HG03520 (cell line): ENCODE measurements around the gene SIMC1.

Experiments
- ATAC-seq: cut with Tn5 transposase; IDR thresholded peaks from one replicate; pipeline ENCODE4 v1.9.1; 2021; ENCODE audit warnings: mild to moderate bottlenecking, moderate library complexity; ENCODE audit not compliant: unreplicated experiment

The SIMC1 gene

DNA sequence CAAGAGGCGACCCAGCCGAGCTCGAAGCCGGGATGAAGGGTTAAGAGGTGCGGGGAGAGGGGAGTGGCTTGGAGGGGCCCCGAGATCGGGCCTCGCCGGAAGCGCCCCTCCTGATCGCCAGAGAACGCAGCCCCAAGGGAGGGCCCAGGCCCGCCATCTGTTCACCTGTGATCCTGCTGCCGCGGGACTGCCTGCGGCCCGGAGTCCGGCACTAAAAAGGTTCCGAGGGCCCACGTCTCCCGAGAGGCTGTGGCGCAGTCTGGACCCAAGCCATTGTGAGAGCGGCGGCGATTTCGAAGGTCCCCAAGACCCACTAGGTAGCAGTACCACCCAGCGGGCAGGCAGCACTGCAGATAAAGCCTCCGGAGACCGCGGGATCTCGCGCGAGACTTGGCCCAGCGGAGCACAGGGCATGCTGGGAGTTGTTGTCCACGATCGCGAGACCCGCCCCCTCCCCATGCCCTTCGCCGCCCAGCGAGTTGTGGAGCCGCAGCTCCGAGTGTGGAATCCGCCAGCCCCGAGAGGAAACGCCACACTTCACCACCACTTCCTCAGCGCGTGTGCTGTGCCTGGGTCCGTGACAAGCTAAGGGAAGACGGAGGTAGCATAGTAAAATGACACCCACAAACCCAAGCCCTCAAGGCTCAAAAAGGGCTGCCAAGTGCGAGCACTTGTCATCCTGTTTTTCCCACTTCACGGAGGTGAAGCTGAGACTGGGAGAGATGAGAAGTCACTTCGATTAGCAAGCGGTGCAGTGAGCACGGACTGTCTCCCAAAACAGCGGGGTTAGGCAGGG lies 123.4 kb downstream of the SIMC1 start, which contains the start of gene KIAA1191:
TSS of gene KIAA1191 (minus strand) at position 328 of the 796 bp plus-strand sequence. CDS start 2,256 bp downstream, outside the sequence.
- ATAC-seq, result peak; percentile 83

DNA sequence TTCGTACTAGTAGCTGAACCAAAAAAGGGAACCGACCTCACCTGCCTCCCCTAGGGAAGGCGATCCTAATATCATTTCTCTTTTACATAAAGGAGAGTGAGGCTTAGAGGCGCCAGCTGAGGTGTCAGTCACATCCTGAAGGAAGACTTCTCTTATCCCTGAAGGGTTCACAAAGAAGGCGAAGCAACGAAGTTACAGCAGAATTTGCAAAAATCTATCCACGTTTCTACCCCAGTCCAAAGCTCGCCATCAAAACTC lies 123.9 kb downstream of the SIMC1 start:
- ATAC-seq, result peak; percentile 18

DNA sequence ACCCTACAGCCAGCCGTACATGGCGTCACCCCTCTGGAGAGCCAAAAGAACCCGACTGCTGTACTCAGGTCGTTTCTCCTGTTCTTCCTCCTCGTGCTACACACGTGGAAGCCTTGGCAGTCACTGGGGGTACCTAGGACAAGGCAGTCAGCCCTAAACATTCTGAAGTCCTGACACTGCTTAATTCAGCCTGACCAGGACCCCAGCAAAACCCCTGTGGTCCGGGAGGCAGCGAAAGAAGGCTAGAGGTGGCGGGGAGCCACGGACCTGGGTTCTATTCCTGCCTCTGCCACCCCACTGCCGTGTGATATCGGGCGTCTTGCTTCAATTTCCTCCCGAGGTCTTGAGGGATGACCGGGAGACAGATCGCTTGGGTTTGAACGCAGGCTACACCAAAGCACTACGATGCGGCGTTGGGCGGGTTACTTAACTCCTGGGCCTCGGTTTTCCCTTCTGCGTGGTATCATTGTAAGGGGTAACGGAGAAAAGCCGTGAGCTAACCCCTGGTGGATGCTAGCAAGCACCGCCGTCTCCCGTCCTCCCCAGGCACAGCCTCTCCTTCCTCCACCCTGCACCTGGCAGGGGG lies 126.6 kb downstream of the SIMC1 start:
- no peak for ATAC-seq

DNA sequence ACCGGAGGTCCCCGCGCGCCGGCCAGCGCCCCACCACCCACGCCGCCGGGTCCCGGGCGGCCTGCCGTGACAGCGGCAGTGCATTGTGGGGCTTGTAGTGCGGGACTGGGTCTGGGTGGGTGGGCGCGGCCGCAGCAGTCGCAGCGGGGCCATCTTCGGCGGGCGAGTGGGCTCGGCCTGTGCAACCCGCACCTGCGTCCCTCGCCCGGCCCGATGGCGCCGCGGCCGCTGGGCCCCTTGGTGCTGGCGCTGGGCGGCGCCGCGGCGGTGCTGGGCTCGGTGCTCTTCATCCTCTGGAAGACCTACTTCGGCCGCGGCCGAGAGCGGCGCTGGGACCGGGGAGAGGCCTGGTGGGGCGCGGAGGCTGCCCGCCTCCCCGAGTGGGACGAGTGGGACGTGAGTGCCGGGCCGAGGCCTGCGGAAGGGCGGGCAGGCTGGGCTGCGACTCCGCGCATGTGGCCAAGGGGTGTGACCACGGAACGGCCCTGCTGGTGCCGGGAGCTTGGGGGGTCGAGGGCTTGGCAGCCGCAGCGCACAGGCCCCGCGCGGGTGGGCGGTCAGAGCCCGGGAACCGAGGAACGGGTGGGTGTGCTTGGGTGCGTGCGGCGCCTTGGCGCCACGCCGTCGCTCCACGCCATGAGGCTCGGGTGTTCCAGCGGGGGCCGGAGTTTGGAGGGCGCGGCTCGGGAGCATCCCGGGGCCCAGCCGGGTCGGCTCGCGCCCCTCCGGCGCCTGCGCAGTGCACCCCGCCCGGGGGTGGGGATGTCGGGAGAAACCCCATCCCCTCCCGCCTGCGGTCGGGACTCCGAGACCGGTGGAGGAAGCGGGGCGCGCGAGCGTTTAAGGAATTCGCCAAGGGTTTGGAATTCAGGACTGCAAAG lies 127.4 kb downstream of the SIMC1 start, which contains the start of gene ARL10:
TSS of gene ARL10 (plus strand) at position 137 of the 881 bp plus-strand sequence. CDS start at position 214, 77 bp downstream.
- peak; percentile 31 for ATAC-seq

DNA sequence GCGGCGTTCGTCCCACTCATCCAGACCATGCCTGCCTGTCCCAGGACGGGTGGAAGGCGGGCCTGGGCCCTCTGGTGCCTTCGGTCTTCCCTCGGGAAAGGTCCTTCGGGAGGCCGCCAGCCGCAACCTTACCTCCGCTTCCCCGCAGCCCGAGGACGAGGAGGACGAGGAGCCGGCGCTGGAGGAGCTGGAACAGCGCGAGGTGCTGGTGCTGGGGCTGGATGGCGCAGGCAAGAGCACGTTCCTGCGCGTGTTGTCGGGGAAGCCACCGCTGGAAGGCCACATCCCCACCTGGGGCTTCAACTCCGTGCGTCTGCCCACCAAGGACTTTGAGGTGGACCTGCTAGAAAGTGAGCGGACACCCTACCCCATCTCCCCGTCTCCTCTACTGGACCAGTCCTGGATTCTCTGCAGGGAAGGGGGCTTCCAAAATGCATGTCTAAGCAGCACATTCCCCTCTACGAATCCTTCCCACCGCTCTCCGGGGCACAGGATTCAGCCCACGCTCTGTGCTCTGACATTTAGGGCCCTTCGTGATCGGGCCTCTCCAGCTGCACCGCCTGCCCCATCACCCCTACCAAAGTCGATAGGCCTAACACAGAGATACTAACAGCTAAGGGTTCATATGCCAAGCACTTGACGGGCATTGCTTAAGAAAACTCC lies 128.1 kb downstream of the SIMC1 start:
- no peak for ATAC-seq

DNA sequence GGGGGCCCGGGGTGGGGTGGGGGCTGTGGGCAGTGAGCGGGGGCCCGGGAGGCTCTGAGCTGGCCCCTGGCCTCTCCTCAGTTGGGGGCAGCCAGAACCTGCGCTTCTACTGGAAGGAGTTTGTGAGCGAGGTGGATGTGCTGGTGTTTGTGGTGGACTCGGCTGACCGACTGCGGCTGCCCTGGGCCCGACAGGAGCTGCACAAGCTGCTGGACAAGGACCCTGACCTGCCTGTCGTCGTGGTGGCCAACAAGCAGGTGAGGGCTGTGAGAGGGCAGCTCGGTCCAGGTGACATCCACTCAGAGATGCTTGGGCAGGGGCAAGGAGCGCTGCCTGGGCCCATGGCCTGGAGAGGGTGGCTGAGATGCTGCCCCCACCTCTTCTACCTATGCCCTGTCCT lies 130.5 kb downstream of the SIMC1 start:
- ATAC-seq, result no peak

DNA sequence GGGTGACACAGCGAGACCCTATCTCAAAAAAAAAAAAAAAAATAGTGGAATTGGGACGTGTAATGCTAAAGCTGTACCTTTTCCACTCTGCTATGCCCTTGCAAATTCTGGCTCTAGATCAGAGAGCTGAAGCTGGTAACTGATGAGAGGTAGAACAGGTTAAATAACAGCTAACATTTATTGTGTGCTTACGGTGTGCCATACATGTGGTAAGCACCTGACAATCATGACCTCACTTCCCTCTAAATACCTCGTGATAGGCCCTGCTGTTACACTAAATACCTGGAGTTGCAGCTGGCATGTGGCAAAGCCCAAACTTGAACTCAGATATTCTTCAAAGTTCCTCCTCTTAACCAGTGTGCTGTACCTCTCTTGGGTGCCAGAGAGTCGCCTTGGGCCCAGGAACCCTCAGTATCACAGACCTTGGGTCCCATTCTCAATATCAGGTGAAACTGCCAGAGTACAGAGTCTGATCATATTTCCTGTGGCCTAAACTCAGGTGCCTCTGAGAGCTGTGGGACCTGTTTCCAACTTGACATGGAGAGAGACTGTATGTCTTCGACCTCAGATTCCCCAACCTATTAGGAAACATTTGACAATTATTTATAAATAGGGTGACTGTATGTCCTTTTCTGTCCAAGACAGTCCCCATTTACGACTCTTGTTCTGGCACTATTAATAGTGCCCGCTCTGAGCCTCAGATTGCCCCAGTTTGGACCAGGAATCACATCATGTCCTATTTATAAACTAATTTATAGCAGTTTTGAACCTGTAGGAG lies 131.9 kb downstream of the SIMC1 start:
- ATAC-seq, result no peak

DNA sequence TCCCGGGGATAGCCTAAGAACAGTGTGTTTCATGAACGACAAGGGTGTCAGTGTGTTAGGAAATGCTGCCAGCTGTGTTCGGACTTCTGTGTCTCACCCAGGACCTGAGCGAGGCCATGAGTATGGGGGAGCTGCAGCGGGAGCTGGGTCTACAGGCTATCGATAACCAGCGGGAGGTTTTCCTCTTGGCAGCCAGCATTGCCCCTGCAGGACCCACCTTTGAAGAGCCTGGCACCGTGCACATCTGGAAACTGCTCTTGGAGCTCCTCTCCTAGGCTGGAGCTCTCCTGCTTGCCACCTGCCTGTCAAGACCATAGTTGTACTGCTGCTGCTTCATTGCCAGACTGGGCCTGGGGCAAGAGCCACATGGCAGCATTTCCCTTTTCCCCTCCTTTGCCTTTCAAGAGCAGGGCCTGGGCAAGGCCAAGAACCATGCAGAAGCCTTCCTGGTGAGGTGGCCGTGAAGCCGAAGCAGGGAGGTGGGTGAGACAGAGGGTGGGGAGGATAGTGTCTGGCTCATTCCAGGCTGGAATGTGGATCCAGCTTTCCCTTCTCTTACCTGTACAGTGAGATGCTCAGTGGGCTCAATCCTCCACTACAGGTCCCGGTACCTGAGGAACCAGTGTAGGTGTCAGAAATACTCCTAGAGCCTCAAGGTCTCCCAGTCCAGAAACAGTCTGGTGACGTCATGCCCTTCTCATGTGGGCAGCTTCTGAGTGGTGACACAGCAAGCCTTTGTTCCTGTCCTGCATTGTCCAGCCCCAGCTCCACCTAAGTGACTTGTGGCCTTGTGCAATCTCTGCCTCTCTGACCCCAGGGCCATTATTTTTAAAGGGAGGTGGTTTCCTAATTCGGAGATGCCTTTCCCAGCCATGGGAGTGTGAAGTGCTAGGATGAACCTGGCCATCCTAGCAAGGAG lies 133.7 kb downstream of the SIMC1 start:
- ATAC-seq, result no peak

DNA sequence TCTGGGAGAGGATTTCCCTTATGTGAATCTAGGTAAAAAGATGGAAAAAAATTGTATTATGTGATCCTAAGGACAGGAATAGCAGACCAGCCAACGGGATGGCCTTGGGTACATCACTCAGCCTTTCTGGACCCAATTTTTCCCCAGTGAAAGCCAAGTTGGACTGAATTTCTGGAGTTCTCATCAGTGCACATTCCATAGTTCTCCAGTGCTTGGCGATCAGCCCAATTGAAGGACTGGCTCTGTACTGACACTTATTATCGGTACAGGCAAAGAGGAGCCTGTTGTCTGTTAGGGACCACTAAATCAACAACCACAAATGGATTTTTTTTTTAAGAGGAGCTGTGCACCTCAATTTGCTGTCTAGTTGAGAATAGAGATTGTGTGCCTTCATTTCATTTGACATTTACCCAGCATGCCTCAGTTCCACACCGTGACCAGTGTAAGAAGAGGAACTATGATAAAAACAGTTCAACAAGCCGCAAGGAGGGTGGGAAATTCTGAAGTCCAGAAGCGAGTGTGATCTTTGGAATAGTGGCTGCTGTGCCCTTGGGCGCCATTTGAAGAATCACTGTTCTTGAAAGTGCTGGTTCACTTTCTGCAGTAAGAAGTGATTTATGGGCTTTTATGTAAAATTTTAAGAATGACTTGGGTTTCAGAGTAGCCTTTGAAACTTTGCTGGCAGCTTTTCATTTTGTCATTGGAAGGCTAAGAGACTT lies 135.0 kb downstream of the SIMC1 start:
- no peak for ATAC-seq

DNA sequence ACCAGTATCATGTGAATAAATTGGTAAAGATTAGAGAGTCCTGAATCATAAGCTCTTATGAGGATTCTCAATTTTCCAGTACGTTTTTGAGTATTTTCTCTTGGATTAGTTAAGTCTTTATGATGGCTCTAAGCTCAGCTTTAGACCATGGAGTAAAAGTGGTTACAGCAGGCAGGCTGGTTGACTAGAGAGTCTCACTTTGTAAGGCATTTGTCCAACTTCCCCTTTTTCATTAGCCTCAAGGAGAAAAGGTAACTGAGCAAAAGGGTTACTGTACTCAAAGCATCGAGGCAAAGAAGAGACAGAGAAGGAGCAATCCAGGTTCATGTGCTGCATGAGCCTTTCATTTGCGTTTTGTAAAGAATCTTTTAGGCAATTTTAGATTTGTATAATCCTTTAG lies 141.7 kb downstream of the SIMC1 start:
- no peak for ATAC-seq

DNA sequence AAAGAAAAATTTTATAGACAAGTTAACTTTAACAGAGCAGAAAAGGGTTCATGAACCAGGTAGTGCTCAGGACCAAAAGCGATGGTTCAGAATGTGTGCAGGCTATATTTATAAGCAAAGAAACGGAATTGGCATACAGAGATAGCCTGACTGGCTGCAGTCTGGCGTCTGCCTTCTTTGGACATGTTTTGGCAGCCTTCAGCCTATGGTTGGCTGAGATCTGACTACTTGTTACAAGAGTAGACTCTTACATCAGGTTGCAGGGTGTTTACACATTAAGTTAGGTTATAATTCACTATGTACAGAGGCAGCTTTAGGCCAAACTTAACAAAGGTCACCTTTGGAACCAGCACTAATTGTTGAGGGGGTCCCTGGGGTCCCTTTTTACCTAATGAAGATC lies 143.2 kb downstream of the SIMC1 start:
- no peak for ATAC-seq

DNA sequence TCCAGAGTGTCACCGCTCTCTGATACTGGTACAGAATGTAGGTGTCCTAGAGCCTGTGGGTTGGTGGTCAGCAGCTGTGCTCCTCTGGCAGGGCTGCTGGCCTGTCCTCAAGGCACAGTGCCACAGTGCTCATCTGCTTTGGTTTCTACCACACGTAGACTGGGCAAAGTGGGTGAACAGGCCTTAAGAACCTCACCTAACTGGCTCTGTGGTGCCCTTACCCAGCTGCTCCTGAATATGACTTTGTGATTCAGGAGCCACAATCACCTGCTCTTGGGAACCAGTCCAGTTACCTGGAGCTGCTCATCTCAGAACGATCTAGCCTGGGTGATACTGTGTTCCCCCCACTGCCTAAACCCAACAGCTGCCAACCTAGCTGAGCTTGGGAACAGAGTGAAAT lies 143.8 kb downstream of the SIMC1 start:
- ATAC-seq, result no peak

DNA sequence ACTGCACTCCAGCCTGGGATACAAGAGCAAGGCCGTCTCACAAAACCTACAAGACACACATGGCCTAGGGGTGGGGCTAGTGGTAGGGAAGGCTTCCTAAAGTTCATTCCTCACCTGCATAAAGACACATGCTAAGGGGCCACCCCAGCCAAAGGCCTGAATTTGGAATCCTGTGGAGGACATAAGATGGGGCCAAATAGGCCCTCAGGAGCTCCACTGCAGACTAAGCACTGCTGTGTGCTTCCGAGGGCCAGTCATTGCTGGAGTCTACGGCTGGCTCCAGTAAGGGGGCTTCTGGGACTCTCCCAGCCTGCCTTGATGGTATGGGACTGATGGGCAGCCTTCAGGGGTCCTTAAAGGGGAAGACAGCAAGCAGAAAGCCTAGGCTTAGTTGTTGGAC lies 144.5 kb downstream of the SIMC1 start:
- no peak for ATAC-seq

DNA sequence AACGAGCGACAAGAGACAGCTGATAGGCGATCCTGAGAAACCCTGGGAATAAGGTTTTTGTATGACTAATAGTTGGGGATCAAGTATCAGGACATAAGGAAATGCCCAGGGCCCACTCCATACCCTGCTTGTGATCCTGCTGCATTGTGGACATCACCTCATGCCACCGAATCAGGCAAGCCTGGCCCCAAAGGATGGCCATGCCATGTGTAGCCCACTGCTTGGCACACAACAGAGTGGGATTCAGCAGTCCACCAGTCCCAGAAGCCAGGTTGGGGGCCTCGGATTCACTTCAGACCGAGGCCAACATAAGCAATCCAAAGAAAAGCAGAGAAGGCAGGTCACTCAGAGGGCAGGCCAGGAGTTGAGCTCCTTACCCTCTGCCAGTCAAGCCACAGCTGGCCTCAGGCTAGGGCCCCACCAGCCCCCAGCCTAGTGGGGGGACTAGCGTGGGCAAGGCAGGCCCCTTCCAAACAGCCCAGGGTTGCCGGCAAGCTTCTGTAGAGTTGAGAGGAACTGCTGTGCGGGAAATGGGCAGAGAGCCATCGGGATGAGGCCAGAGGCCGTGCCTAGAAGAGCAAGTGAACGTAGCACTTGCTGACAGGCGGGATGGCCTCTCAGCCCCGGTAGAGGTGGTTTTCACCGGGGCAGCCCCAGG lies 145.2 kb downstream of the SIMC1 start:
- ATAC-seq, result no peak

DNA sequence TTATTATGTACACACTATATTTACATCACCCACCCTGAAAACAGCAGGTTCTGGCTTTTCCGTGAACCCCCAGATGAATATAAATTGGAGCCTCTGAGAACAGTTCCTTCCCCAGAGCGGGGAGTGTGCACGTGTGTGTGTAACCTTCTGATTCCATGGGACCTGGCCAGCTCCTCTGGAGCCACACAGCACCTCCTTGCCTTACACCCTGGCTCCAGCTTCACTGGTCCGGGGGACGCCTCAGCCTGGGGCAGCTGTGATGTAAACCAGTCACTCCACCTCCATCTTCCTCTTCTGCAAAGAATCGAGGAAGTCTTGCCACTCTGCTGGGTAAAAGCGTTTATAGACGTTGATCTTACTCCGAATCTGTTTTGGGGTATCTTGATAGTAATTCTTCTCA lies 145.7 kb downstream of the SIMC1 start:
- ATAC-seq, result no peak

DNA sequence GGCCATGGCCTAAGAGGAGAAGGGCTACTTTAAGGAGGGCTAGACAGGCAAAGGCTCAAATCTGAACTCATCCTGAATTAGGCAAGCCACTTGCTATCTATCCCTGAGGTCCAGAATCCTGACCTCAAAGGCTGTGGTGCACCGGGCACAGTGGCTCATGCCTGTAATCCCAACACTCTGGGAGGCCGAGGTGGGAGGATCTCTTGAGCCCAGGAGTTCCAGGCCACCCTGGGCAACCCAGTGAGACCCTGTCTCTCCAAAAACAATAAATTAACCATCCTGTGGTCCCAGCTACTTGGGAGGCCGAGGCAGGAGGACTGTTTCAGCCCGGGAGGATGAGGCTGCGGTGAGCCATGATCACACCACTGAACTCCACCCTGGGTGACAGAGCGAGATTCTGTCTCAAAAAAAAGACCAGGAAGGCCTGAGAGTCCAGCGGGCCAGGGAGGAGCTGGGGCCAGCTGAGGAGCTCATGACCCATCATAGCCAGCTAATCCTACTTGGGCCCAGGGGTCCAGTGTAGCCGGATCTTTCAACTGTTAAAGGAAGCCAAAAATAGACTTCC lies 146.2 kb downstream of the SIMC1 start:
- no peak for ATAC-seq

DNA sequence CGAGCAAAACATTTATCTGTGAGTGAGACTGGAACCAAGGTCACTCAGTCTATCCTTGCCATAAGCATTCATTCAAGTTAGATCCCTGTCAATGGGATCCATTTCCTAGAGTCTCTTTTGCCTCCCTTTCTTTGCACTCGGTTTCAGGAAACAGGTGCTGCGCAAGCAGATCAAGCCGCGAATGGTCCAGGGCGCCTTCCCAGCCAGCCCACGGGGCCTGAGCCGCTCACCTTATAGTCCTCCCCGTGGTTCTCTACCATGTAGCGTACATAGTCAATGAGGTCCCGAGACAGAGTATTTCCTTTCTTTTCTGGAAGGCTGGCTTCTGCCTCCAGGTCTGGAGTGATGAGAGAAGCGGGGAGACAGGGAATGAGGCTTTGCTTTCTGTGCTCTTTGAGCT lies 146.8 kb downstream of the SIMC1 start:
- no peak for ATAC-seq

DNA sequence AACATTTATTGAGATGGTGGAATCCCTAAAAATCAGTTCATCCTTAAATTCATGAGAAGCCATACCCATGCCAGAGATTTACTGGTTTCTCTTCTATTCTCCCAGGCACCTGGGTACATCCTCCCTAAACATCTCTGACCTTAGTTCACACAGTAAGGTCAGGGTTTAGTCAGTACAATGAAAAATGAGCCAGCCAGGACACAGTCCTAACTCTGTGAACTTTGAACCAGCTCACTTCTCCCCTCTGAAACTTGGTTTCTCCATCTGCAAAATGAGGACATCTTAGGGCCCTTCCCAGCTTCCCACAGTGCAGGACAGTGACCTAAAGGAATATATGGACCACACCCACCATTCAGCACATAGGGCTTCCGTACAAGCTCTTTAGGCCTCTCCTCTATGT lies 148.3 kb downstream of the SIMC1 start:
- no peak for ATAC-seq
